PC-3 (cell line): ENCODE data around the gene SPDYE3. TPM values are rescaled to one million over a fixed set of nuclear protein-coding genes. Genes with fewer than 3 reads are reported as not detected.

Experiments used
- ATAC-seq: fragments of 200-7000 bp; cut with Tn5 transposase; 2 replicates; pipeline ENCODE4 v1.9.1; 2020; ENCODE audit warnings: mild to moderate bottlenecking, moderate library complexity
- BruUV-seq: library from RNA; stranded (reverse); fragments of 400-500 nt; replicated peaks from 2 replicates; lab custom pipeline; 2021; lab: Mats Ljungman, UMichigan
- CTCF ChIA-PET: fragments of 300-600 bp; sonication (Branson Sonifier 250); formaldehyde crosslinking; loops from one replicate; lab custom pipeline; 2022; ENCODE audit warnings: antibody characterized with exemption; lab: Charles Lee
- POLR2A ChIA-PET: fragments of 300-600 bp; sonication (Branson Sonifier 250); formaldehyde crosslinking; loops from one replicate; lab custom pipeline; 2022; ENCODE audit warnings: antibody characterized with exemption; ENCODE audit not compliant: unreplicated experiment; lab: Charles Lee
- DNase-seq: peaks from one replicate; pipeline ENCODE4 v3.0.0-alpha.2; 2015
- H2AFZ ChIP-seq: fragments of 300-600 bp; sonication (generic); 2 replicates; pipeline ENCODE4 v1.6.0; 2016; ENCODE audit warnings: antibody characterized with exemption, low read length
- H3F3A ChIP-seq: fragments of 300-600 bp; sonication (generic); one replicate; pipeline ENCODE4 v1.6.0; 2017; ENCODE audit warnings: antibody characterized with exemption, low read length, control low read depth, mild to moderate bottlenecking; ENCODE audit not compliant: unreplicated experiment
- H3K27ac ChIP-seq: fragments of 300-600 bp; sonication (generic); 2 replicates; pipeline ENCODE4 v1.5.1; 2016; ENCODE audit warnings: mild to moderate bottlenecking, low read length
- H3K27me3 ChIP-seq: fragments of 300-600 bp; sonication (generic); 2 replicates; pipeline ENCODE4 v1.6.1; 2016; ENCODE audit warnings: low read length, mixed read lengths
- H3K36me3 ChIP-seq: fragments of 300-600 bp; sonication (generic); 2 replicates; pipeline ENCODE4 v1.6.1; 2016; ENCODE audit warnings: low read depth, mixed run types, low read length, mixed read lengths
- H3K4me1 ChIP-seq: fragments of 300-600 bp; sonication (generic); 2 replicates; pipeline ENCODE4 v1.5.1; 2016; ENCODE audit warnings: low read length; ENCODE audit not compliant: insufficient read depth
- H3K4me2 ChIP-seq: fragments of 300-600 bp; sonication (generic); 2 replicates; pipeline ENCODE4 v1.6.0; 2016; ENCODE audit warnings: low read length
- H3K4me3 ChIP-seq: fragments of 300-600 bp; sonication (generic); 2 replicates; pipeline ENCODE4 v1.5.1; 2016; ENCODE audit warnings: mild to moderate bottlenecking, low read length, mixed read lengths
- H3K79me2 ChIP-seq: fragments of 300-600 bp; sonication (generic); 2 replicates; pipeline ENCODE4 v1.6.1; 2017; ENCODE audit warnings: low read length, mixed read lengths
- H3K9ac ChIP-seq: fragments of 300-600 bp; sonication (generic); 2 replicates; pipeline ENCODE4 v1.6.0; 2016; ENCODE audit warnings: mild to moderate bottlenecking, low read length
- H3K9me2 ChIP-seq: fragments of 300-600 bp; sonication (generic); replicated peaks from 2 replicates; pipeline ENCODE4 v1.6.1; 2016; ENCODE audit warnings: mixed run types, low read length, mixed read lengths
- H3K9me3 ChIP-seq: fragments of 300-600 bp; sonication (generic); 2 replicates; pipeline ENCODE4 v1.6.1; 2016; ENCODE audit warnings: low read length, mixed read lengths
- H4K20me1 ChIP-seq: fragments of 300-600 bp; sonication (generic); 2 replicates; pipeline ENCODE4 v1.6.1; 2016; ENCODE audit warnings: low read length, mixed read lengths
- EZH2 ChIP-seq: fragments of 300-600 bp; sonication (generic); IDR thresholded peaks from one replicate; pipeline ENCODE4 v1.6.1; 2017; ENCODE audit warnings: antibody characterized with exemption, mild to moderate bottlenecking, low read length; ENCODE audit not compliant: unreplicated experiment
- EZH2phosphoT487 ChIP-seq: fragments of 300-600 bp; sonication (generic); IDR thresholded peaks from 2 replicates; pipeline ENCODE4 v1.6.1; 2018; ENCODE audit warnings: mild to moderate bottlenecking, antibody characterized with exemption, low read length, borderline replicate concordance
- intact Hi-C: fragments of 100-400 bp; cut with micrococcal nuclease; formaldehyde crosslinking; loops from 2 replicates; pipeline ENCODE4 v1.9.0; 2023
- total RNA-seq: library from RNA; depleted of rRNA; stranded (reverse); fragments of >200 nt; gene quantifications from 2 replicates; pipeline ENCODE4 v1.2.3, GENCODE V29; 2014
- TF ChIP-seq, protein P1 (sequence below): fragments of 300-600 bp; sonication (generic); conservative IDR thresholded peaks from 2 replicates; pipeline ENCODE4 v1.5.1; 2017; ENCODE audit warnings: antibody characterized with exemption, low read depth, mild to moderate bottlenecking, low read length

The SPDYE3 gene
- total RNA-seq, 1 experiment from 2014 or later, result not detected

DNA sequence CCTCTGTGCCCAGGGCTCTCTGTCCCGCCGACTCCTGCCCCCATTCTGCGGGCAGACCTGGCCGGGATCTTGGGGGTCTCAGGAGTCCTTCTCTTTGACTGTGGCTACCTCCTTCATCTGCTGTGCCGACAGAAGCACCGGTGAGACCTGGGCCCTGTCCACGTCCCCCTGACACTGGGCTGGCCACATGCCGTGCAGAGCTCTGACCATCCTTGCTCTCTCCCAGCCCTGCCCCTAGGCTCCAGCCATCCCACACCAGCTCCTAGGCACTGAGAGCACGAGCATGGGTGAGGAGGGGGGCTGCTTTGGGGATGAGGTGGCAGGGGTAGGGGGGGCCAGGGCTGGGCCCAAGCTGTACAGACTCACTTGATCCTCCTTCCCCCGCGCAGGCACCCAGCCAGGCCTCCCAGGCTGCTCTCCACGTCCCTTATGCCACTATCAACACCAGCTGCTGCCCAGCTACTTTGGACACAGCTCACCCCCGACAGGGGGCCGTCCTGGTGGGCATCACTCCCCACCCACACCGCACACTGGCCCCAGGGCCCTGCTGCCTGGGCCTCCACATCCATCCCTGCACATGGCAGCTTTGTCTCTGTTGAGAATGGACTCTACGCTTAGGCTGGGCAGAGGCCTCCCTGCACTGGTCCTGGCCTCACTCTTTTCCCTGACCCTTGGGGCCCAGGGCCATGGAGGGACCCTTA lies 45.6 kb downstream of the SPDYE3 start:
- ATAC-seq, result no peak
- Histone ChIP-seq H3K4me2 (no peak overlapping the region), H3K27me3 (no peaks in the 10 kb centered on the region), H3K9me3 (no peaks in the 10 kb centered on the region), H3K9me2 (no peaks in the 10 kb centered on the region), H3K4me1 (no peaks in the 10 kb centered on the region), H3K36me3 (peaks cover 27% of the 10 kb centered on the region), H3K9ac (no peak overlapping the region), H4K20me1 (no peaks in the 10 kb centered on the region), H2AFZ (no peak overlapping the region), H3F3A (no peaks in the 10 kb centered on the region), H3K79me2 (no peaks in the 10 kb centered on the region), H3K4me3 (no peak overlapping the region), H3K27ac (no peak overlapping the region)
- no TSS peak for BruUV-seq
- POLR2A ChIA-PET, result no interaction called here
- CTCF ChIA-PET, result no interaction called here
- intact Hi-C loops, result loop anchor here (10.0 kb wide), 1 partner anchor 52 kb away; no protein-coding TSS in a partner anchor
- TF ChIP-seq EZH2phosphoT487, result no peak
- TF ChIP-seq, protein P1, sequence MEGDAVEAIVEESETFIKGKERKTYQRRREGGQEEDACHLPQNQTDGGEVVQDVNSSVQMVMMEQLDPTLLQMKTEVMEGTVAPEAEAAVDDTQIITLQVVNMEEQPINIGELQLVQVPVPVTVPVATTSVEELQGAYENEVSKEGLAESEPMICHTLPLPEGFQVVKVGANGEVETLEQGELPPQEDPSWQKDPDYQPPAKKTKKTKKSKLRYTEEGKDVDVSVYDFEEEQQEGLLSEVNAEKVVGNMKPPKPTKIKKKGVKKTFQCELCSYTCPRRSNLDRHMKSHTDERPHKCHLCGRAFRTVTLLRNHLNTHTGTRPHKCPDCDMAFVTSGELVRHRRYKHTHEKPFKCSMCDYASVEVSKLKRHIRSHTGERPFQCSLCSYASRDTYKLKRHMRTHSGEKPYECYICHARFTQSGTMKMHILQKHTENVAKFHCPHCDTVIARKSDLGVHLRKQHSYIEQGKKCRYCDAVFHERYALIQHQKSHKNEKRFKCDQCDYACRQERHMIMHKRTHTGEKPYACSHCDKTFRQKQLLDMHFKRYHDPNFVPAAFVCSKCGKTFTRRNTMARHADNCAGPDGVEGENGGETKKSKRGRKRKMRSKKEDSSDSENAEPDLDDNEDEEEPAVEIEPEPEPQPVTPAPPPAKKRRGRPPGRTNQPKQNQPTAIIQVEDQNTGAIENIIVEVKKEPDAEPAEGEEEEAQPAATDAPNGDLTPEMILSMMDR, result no peak
- DNase-seq, result no peak

DNA sequence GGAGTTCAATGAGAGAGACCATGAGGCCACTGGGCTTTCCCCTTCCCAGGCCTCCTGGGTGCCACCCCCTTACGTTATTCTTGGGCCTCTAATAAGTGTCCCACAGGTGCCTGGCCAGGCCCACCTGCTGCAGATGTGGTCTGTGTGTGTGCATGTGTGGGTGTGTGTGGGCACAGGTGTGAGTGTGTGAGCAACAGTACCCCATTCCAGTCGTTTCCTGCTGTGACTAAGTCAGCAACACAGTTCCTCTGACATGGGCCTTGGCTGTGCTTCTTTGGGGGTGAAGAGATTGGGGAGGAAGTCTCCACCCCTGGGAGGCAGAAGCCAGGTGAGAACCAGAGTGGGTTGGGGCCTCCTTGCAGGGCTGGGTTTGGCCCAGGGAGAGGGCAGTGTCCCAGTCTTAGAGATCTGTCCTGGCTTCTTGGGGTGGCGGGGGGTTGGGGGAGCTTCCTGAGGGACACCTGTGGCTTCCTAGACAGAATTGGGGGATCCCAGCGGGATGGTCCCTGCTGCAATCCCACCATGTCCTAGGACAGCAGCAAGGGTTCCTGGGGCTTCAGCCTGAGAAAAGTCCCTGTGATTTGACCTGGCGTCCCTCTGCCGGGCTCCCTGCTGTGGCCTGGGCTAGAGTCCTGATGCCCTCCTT lies 46.3 kb downstream of the SPDYE3 start:
- Histone ChIP-seq H3K9ac (no peak overlapping the region), H3K9me2 (no peaks in the 10 kb centered on the region), H3K4me1 (no peaks in the 10 kb centered on the region), H3K79me2 (no peaks in the 10 kb centered on the region), H3K4me2 (no peak overlapping the region), H3F3A (no peaks in the 10 kb centered on the region), H3K27me3 (no peaks in the 10 kb centered on the region), H2AFZ (no peak overlapping the region), H4K20me1 (no peaks in the 10 kb centered on the region), H3K9me3 (no peaks in the 10 kb centered on the region), H3K27ac (no peak overlapping the region), H3K36me3 (peaks cover 29% of the 10 kb centered on the region), H3K4me3 (no peak overlapping the region)
- BruUV-seq, result no TSS peak
- TF ChIP-seq EZH2 (no peak), EZH2phosphoT487 (no peak)
- TF ChIP-seq, protein P1, result no peak
- CTCF ChIA-PET, result no interaction called here
- ATAC-seq (no peak), DNase-seq (no peak)
- intact Hi-C loops, result loop anchor here (10.0 kb wide), 1 partner anchor 51 kb away; no protein-coding TSS in a partner anchor
- POLR2A ChIA-PET, result no interaction called here
